A673 (cell line): Measurements from ENCODE around the gene CDHR1. TPM values are rescaled to one million over a fixed set of nuclear protein-coding genes. Genes with fewer than 3 reads are reported as not detected.

Experiments
- BruUV-seq: library from RNA; stranded (reverse); fragments of 400-500 nt; replicated peaks from 2 replicates; lab custom pipeline; 2021; lab: Mats Ljungman, UMichigan
- CTCF ChIA-PET: fragments of 300-600 bp; sonication (Branson Sonifier 250); formaldehyde crosslinking; loops from one replicate; lab custom pipeline; 2022; ENCODE audit warnings: antibody characterized with exemption; lab: Charles Lee
- POLR2A ChIA-PET: fragments of 300-600 bp; sonication (Branson Sonifier 250); formaldehyde crosslinking; loops from one replicate; lab custom pipeline; 2022; ENCODE audit warnings: antibody characterized with exemption; ENCODE audit not compliant: low non-redundant PET; lab: Charles Lee
- DNase-seq: peaks from one replicate; pipeline ENCODE4 v3.0.0-alpha.2; 2015; ENCODE audit warnings: low spot score
- H3K27ac ChIP-seq: fragments of 200-600 bp; sonication (generic); 2 replicates; pipeline ENCODE4 v1.5.1; 2016; ENCODE audit warnings: mixed run types, low read depth, mild to moderate bottlenecking, mixed read lengths, antibody characterized with exemption, low read length; ENCODE audit not compliant: poor library complexity, severe bottlenecking
- H3K27me3 ChIP-seq: fragments of 200-600 bp; sonication (generic); replicated peaks from 2 replicates; pipeline ENCODE4 v1.6.1; 2017; ENCODE audit warnings: mixed run types, low read depth, mild to moderate bottlenecking, mixed read lengths, antibody characterized with exemption, low read length; ENCODE audit not compliant: insufficient read depth, poor library complexity
- H3K36me3 ChIP-seq: fragments of 200-600 bp; sonication (generic); 2 replicates; pipeline ENCODE4 v1.6.1; 2016; ENCODE audit warnings: mixed run types, mild to moderate bottlenecking, mixed read lengths, antibody characterized with exemption, low read length; ENCODE audit not compliant: insufficient read depth, poor library complexity, severe bottlenecking
- H3K4me1 ChIP-seq: fragments of 200-600 bp; sonication (generic); 2 replicates; pipeline ENCODE4 v1.6.1; 2017; ENCODE audit warnings: mixed run types, mild to moderate bottlenecking, mixed read lengths, antibody characterized with exemption, low read length; ENCODE audit not compliant: insufficient read depth, poor library complexity, severe bottlenecking
- H3K4me3 ChIP-seq: fragments of 200-600 bp; sonication (generic); 2 replicates; pipeline ENCODE4 v1.5.1; 2016; ENCODE audit warnings: low read depth, mixed run types, mild to moderate bottlenecking, mixed read lengths, low read length; ENCODE audit not compliant: poor library complexity, severe bottlenecking
- H3K9me3 ChIP-seq: fragments of 200-600 bp; sonication (generic); 2 replicates; pipeline ENCODE4 v1.6.1; 2016; ENCODE audit warnings: mixed run types, low read depth, mild to moderate bottlenecking, mixed read lengths, antibody characterized with exemption, low read length; ENCODE audit not compliant: poor library complexity, severe bottlenecking
- CTCF ChIP-seq: fragments of 300-800, 200-600 bp; sonication (generic); conservative IDR thresholded peaks from 2 replicates; pipeline ENCODE4 v1.5.1; 2017; ENCODE audit warnings: low read depth, mild to moderate bottlenecking, antibody characterized with exemption, low read length, moderate library complexity, mixed read lengths
- EZH2 ChIP-seq: fragments of 200-600 bp; sonication (generic); IDR thresholded peaks from 2 replicates; pipeline ENCODE4 v1.6.1; 2017; ENCODE audit warnings: borderline replicate concordance, low read depth, mild to moderate bottlenecking, mixed read lengths, antibody characterized with exemption, low read length; ENCODE audit not compliant: poor library complexity, severe bottlenecking
- intact Hi-C: fragments of 100-400 bp; cut with micrococcal nuclease; formaldehyde crosslinking; loops from one replicate; pipeline ENCODE4 v1.10.0; 2022; ENCODE audit not compliant: unreplicated experiment
- total RNA-seq: library from RNA; stranded (reverse); gene quantifications from 2 replicates; pipeline ENCODE4 v1.2.3, GENCODE V29; 2021

CDHR1 gene
- total RNA-seq, 1 experiment from 2014 or later: not detected

DNA sequence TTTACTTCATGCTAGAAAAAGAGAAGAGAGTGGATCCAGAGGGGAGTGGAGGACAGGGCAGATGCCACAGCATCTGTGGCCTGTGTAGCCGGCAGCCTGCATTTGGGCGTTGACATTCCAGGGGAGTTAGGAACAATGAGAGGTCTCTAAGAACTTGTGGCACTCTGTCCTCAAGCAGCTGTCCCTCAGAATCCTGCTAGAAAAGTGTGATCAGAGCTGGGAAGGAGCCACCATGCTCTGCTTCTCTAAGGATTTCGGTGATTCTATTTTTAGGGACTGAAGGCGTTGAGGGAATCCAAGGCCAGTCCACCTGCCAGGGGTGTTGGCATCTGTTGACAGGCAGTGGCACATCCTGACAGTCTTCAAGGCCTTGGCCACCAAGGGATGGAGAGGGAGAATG lies 23.4 kb downstream of the CDHR1 start:
- DNase-seq: no peak
- CTCF ChIA-PET: no interaction called here
- intact Hi-C loops: no loop called here
- Histone ChIP-seq H3K9me3 (no peaks in the 10 kb centered on the region), H3K4me1 (no peaks in the 10 kb centered on the region), H3K36me3 (no peaks in the 10 kb centered on the region), H3K4me3 (no peak overlapping the region), H3K27me3 (peaks cover 3% of the 10 kb centered on the region), H3K27ac (no peak overlapping the region)
- no TSS peak for BruUV-seq
- TF ChIP-seq CTCF (no peak), EZH2 (no peak)
- POLR2A ChIA-PET: no interaction called here

GRCh38 chr10:84221916-84222315 lies 27.6 kb downstream of the CDHR1 start:
- Histone ChIP-seq H3K27ac (no peak overlapping the region), H3K36me3 (no peaks in the 10 kb centered on the region), H3K4me3 (no peak overlapping the region), H3K9me3 (no peaks in the 10 kb centered on the region), H3K27me3 (peaks cover 3% of the 10 kb centered on the region), H3K4me1 (no peaks in the 10 kb centered on the region)
- POLR2A ChIA-PET: no interaction called here
- no peak for DNase-seq
- intact Hi-C loops: no loop called here
- BruUV-seq: no TSS peak
- CTCF ChIA-PET: no interaction called here
- TF ChIP-seq CTCF (no peak), EZH2 (no peak)

DNA sequence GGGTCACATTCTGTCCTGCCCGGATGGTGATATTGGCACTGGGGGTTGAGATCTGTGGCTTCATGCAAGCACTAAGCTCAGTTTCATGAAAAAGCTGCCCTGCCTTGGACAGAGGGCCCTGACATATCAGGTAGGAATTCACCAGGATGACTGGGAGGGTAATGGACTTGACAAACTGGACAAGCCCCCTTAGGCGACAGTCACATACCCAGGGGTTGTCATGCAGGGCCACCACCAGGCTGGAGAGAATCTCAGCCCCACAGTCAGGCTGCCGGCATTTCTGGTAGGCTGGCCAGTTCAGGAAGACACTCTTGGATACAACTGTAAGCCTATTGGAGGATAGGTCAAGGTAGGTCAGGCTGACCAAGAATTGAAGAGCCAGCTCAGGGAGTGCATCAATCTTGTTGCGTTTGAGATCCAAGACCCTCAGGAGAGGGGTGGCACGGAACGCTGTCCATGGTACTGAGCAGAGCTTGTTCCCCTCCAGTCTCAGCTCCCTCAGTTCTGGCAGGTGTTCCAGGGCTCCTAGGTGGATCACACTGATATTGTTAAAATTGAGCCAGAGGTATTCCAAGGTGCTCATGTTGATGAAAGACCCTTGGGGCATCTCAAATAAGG lies 30.2 kb downstream of the CDHR1 start:
- intact Hi-C loops: no loop called here
- TF ChIP-seq EZH2 (no peak), CTCF (no peak)
- peak; percentile 21 for DNase-seq
- H3K9me3 ChIP-seq: no peaks in the 10 kb centered on the region
- H3K27me3 ChIP-seq: peaks cover 6% of the 10 kb centered on the region
- H3K27ac ChIP-seq: no peak overlapping the region
- no TSS peak for BruUV-seq
- H3K36me3 ChIP-seq: no peaks in the 10 kb centered on the region
- CTCF ChIA-PET: no interaction called here
- POLR2A ChIA-PET: no interaction called here
- H3K4me1 ChIP-seq: no peaks in the 10 kb centered on the region
- H3K4me3 ChIP-seq: no peak overlapping the region
